ENCODE measurements around the gene MAN1A1. TPM values are rescaled to one million over a fixed set of nuclear protein-coding genes. Genes with fewer than 3 reads are reported as not detected.

Gene MAN1A1
- polyA plus RNA-seq, 4 donors: 17.7 to 129 (median 34.7) TPM

- DNase-seq: no peak
- H3K4me1 ChIP-seq (ENCODE audit: control insufficient read depth in 3 of 3, insufficient read depth in 2 of 3, low read depth in 1 of 3, low read length in 2 of 3): no peaks in the 10 kb centered on the region
- FAIRE-seq: no peak
- peaks cover 0 to 2% of the 10 kb centered on the region in 2 donors for H3K9me3 ChIP-seq (ENCODE audit: control insufficient read depth in 2 of 2, insufficient read depth in 1 of 2, low read depth in 1 of 2, low read length in 1 of 2)
- H3K27me3 ChIP-seq (ENCODE audit: control insufficient read depth in 3 of 3, insufficient read depth in 3 of 3, low read length in 3 of 3): no peaks in the 10 kb centered on the region
- 97 to 99% (median 98%) methylated on average over 3 of the region's 3 CpGs for WGBS, 3 donors
- H3K4me3 ChIP-seq (ENCODE audit: low read depth in 1 of 3, low read length in 3 of 3): no peak overlapping the region
- H3K36me3 ChIP-seq (ENCODE audit: control insufficient read depth in 3 of 3, insufficient read depth in 2 of 3, low read depth in 1 of 3, low read length in 3 of 3): no peaks in the 10 kb centered on the region
- no peak overlapping the region for H3K27ac ChIP-seq (ENCODE audit: low read depth in 1 of 3, low read length in 2 of 3)
Observed at GRCh38 chr6:119370080-119370479, 20.5 kb upstream of the MAN1A1 start.

DNA sequence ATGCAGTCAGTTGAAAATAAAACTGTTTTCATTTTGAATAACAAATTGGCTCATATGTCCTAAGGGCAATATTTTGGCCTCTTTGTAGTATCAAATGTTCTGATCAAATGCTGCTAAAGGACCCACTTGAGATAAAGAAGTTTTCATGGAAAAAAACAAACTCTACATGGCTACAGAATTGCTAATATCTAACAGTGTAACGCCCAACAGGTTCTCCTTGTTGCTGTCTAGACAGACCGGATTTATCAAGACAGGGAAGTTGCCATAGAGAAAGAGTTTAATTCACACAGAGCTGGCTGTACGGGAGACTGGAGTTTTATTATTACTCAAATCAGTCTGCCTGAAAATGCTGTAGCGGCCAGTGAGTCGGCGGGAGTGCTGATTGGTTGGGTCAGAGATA lies 19.4 kb upstream of the MAN1A1 start:
- whole genome bisulfite sequencing, 3 donors: 90 to 94% (median 93%) methylated on average over 6 of the region's 6 CpGs
- H3K9me3 ChIP-seq (ENCODE audit: control insufficient read depth in 2 of 2, insufficient read depth in 1 of 2, low read depth in 1 of 2, low read length in 1 of 2): peaks cover 0 to 5% of the 10 kb centered on the region in 2 donors
- H3K27ac ChIP-seq (ENCODE audit: low read depth in 1 of 3, low read length in 2 of 3): no peak overlapping the region
- no peak for FAIRE-seq
- H3K4me3 ChIP-seq (ENCODE audit: low read depth in 1 of 3, low read length in 3 of 3): no peak overlapping the region
- no peaks in the 10 kb centered on the region for H3K36me3 ChIP-seq (ENCODE audit: control insufficient read depth in 3 of 3, insufficient read depth in 2 of 3, low read depth in 1 of 3, low read length in 3 of 3)
- DNase-seq: no peak
- H3K27me3 ChIP-seq (ENCODE audit: control insufficient read depth in 3 of 3, insufficient read depth in 3 of 3, low read length in 3 of 3): no peaks in the 10 kb centered on the region
- no peaks in the 10 kb centered on the region for H3K4me1 ChIP-seq (ENCODE audit: control insufficient read depth in 3 of 3, insufficient read depth in 2 of 3, low read depth in 1 of 3, low read length in 2 of 3)

DNA sequence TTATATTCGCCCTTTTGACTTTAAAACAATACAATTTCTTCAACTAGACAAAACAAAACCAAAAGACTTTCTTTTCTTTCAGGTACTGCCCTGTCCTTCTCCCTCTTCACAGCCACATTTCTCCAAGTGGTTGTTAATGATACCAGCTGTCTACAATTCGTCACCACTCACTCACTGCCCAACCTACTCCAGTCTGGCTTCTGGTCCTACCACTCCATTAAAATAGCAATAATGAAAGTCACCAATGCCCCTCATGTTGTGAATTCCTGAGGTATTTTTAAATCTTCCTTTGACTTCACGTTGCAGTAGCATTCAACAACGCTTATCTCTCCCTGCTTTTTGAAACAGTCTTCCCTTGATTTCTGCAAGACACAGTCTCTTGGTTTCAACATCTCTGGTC lies 11.6 kb upstream of the MAN1A1 start:
- no peak for FAIRE-seq
- 93 to 94% (median 94%) methylated on average over 4 of the region's 4 CpGs for WGBS, 3 donors
- H3K4me3 ChIP-seq (ENCODE audit: low read depth in 1 of 3, low read length in 3 of 3): no peak overlapping the region

GRCh38 chr6:119360262-119360915 lies 10.8 kb upstream of the MAN1A1 start:
- Histone ChIP-seq H3K27ac (ENCODE audit: low read depth in 1 of 3, low read length in 2 of 3) (no peak overlapping the region), H3K4me3 (ENCODE audit: low read depth in 1 of 3, low read length in 3 of 3) (no peak overlapping the region), H3K4me1 (ENCODE audit: control insufficient read depth in 3 of 3, insufficient read depth in 2 of 3, low read depth in 1 of 3, low read length in 2 of 3) (no peaks in the 10 kb centered on the region), H3K36me3 (ENCODE audit: control insufficient read depth in 3 of 3, insufficient read depth in 2 of 3, low read depth in 1 of 3, low read length in 3 of 3) (no peaks in the 10 kb centered on the region), H3K27me3 (ENCODE audit: control insufficient read depth in 3 of 3, insufficient read depth in 3 of 3, low read length in 3 of 3) (no peaks in the 10 kb centered on the region), H3K9me3 (ENCODE audit: control insufficient read depth in 2 of 2, insufficient read depth in 1 of 2, low read depth in 1 of 2, low read length in 1 of 2) (peaks cover 0 to 5% of the 10 kb centered on the region in 2 donors)
- FAIRE-seq (no peak), DNase-seq (no peak)
- 72 to 83% (median 75%) methylated on average over 4 of the region's 4 CpGs for WGBS, 3 donors

More for the DNA sequence above, 11.6 kb upstream of the MAN1A1 start:
- H3K4me1 ChIP-seq (ENCODE audit: control insufficient read depth in 3 of 3, insufficient read depth in 2 of 3, low read depth in 1 of 3, low read length in 2 of 3): no peaks in the 10 kb centered on the region
- DNase-seq: no peak
- H3K27ac ChIP-seq (ENCODE audit: low read depth in 1 of 3, low read length in 2 of 3): no peak overlapping the region
- no peaks in the 10 kb centered on the region for H3K27me3 ChIP-seq (ENCODE audit: control insufficient read depth in 3 of 3, insufficient read depth in 3 of 3, low read length in 3 of 3)
- H3K9me3 ChIP-seq (ENCODE audit: control insufficient read depth in 2 of 2, insufficient read depth in 1 of 2, low read depth in 1 of 2, low read length in 1 of 2): peaks cover 0 to 5% of the 10 kb centered on the region in 2 donors
- no peaks in the 10 kb centered on the region for H3K36me3 ChIP-seq (ENCODE audit: control insufficient read depth in 3 of 3, insufficient read depth in 2 of 3, low read depth in 1 of 3, low read length in 3 of 3)

DNA sequence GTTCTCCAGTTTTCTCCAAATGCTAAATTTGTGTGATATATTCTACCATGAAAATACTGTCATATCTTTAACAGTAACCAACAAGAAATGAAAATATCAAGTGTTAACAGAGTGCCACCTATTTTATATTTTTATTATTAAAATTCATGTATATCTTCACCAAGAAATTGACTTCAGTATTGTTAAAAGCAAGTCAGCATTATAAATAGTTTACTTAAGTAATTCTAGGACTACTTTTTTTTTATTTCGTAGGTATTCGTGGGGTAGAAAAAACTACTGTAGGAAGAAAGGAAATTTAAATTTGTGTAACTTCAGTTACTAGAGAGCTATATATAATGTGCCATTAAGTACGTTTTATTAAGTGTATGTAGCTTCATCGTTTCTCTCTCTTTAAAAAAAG lies 6.3 kb upstream of the MAN1A1 start:
- 86 to 96% (median 95%) methylated on average over 4 of the region's 4 CpGs for WGBS, 3 donors
- Histone ChIP-seq H3K27ac (ENCODE audit: low read depth in 1 of 3, low read length in 2 of 3) (no peak overlapping the region), H3K27me3 (ENCODE audit: control insufficient read depth in 3 of 3, insufficient read depth in 3 of 3, low read length in 3 of 3) (no peaks in the 10 kb centered on the region), H3K4me1 (ENCODE audit: control insufficient read depth in 3 of 3, insufficient read depth in 2 of 3, low read depth in 1 of 3, low read length in 2 of 3) (peaks cover 0 to 4% (median 0%) of the 10 kb centered on the region in 3 donors), H3K4me3 (ENCODE audit: low read depth in 1 of 3, low read length in 3 of 3) (no peak overlapping the region), H3K36me3 (ENCODE audit: control insufficient read depth in 3 of 3, insufficient read depth in 2 of 3, low read depth in 1 of 3, low read length in 3 of 3) (no peaks in the 10 kb centered on the region), H3K9me3 (ENCODE audit: control insufficient read depth in 2 of 2, insufficient read depth in 1 of 2, low read depth in 1 of 2, low read length in 1 of 2) (no peaks in the 10 kb centered on the region)
- FAIRE-seq (peak; percentile 47), DNase-seq (no peak)

GRCh38 chr6:119355157-119355556 lies 5.6 kb upstream of the MAN1A1 start:
- H3K27me3 ChIP-seq (ENCODE audit: control insufficient read depth in 3 of 3, insufficient read depth in 3 of 3, low read length in 3 of 3): no peaks in the 10 kb centered on the region
- 74 to 87% (median 86%) methylated on average over 2 of the region's 2 CpGs for WGBS, 3 donors
- peaks cover 0 to 4% (median 0%) of the 10 kb centered on the region in 3 donors for H3K4me1 ChIP-seq (ENCODE audit: control insufficient read depth in 3 of 3, insufficient read depth in 2 of 3, low read depth in 1 of 3, low read length in 2 of 3)
- H3K36me3 ChIP-seq (ENCODE audit: control insufficient read depth in 3 of 3, insufficient read depth in 2 of 3, low read depth in 1 of 3, low read length in 3 of 3): no peaks in the 10 kb centered on the region
- no peaks in the 10 kb centered on the region for H3K9me3 ChIP-seq (ENCODE audit: control insufficient read depth in 2 of 2, insufficient read depth in 1 of 2, low read depth in 1 of 2, low read length in 1 of 2)
- no peak overlapping the region for H3K4me3 ChIP-seq (ENCODE audit: low read depth in 1 of 3, low read length in 3 of 3)
- FAIRE-seq (no peak), DNase-seq (no peak)
- no peak overlapping the region for H3K27ac ChIP-seq (ENCODE audit: low read depth in 1 of 3, low read length in 2 of 3)

DNA sequence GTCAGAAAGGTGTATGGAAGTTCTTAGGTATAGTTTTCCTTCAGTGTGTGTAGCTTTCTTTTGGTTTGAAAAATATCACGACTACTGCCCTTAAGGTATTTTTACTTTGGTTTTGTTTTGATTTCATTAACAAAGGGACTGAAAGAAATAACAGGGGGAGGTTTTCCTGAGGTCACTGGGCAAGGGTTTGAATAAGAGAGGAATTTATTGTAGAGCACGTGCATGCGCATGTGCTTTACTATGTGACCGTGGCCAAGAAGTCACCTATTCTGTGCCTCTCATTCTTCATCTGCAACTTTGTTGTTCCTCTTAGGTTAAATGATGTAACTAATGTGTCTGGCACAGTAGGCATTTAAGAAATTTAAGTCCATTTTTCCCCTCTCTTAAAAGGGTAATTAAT lies 4.1 kb upstream of the MAN1A1 start:
- FAIRE-seq: no peak
- no peaks in the 10 kb centered on the region for H3K27me3 ChIP-seq (ENCODE audit: control insufficient read depth in 3 of 3, insufficient read depth in 3 of 3, low read length in 3 of 3)
- H3K4me1 ChIP-seq (ENCODE audit: control insufficient read depth in 3 of 3, insufficient read depth in 2 of 3, low read depth in 1 of 3, low read length in 2 of 3): peaks cover 0 to 4% (median 0%) of the 10 kb centered on the region in 3 donors
- no peak for DNase-seq
- no peak overlapping the region for H3K27ac ChIP-seq (ENCODE audit: low read depth in 1 of 3, low read length in 2 of 3)
- no peaks in the 10 kb centered on the region for H3K36me3 ChIP-seq (ENCODE audit: control insufficient read depth in 3 of 3, insufficient read depth in 2 of 3, low read depth in 1 of 3, low read length in 3 of 3)
- H3K9me3 ChIP-seq (ENCODE audit: control insufficient read depth in 2 of 2, insufficient read depth in 1 of 2, low read depth in 1 of 2, low read length in 1 of 2): no peaks in the 10 kb centered on the region
- 83 to 96% (median 91%) methylated on average over 4 of the region's 4 CpGs for WGBS, 3 donors
- no peak overlapping the region for H3K4me3 ChIP-seq (ENCODE audit: low read depth in 1 of 3, low read length in 3 of 3)

DNA sequence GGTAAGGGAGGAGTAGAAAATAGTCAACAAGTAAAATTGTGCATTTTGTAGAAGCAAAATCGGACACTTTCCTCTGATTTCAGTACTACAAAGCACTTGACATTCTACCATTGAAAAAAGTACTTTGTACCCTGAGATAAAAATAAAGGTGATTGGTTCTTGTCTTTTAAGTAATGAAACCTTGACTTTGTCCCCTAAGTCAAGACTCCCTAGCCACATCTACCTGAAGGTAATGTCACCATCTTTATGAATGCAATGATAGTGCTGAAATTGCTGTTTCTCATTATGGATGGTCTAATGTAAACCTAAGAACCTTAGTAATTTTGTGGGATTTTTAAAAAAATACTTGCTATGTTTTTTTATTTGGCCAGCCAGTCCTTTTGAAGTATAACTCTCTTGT lies 2.4 kb upstream of the MAN1A1 start:
- WGBS, 3 donors: 44 to 74% (median 59%) methylated on average over 1 of the region's 1 CpG
- H3K4me3 ChIP-seq (ENCODE audit: low read depth in 1 of 3, low read length in 3 of 3): no peak overlapping the region
- no peaks in the 10 kb centered on the region for H3K9me3 ChIP-seq (ENCODE audit: control insufficient read depth in 2 of 2, insufficient read depth in 1 of 2, low read depth in 1 of 2, low read length in 1 of 2)
- FAIRE-seq (no peak), DNase-seq (peak; percentile 29 to 44)
- no peaks in the 10 kb centered on the region for H3K27me3 ChIP-seq (ENCODE audit: control insufficient read depth in 3 of 3, insufficient read depth in 3 of 3, low read length in 3 of 3)
- peaks cover 0 to 4% (median 0%) of the 10 kb centered on the region in 3 donors for H3K4me1 ChIP-seq (ENCODE audit: control insufficient read depth in 3 of 3, insufficient read depth in 2 of 3, low read depth in 1 of 3, low read length in 2 of 3)
- H3K36me3 ChIP-seq (ENCODE audit: control insufficient read depth in 3 of 3, insufficient read depth in 2 of 3, low read depth in 1 of 3, low read length in 3 of 3): no peaks in the 10 kb centered on the region
- H3K27ac ChIP-seq (ENCODE audit: low read depth in 1 of 3, low read length in 2 of 3): no peak overlapping the region

DNA sequence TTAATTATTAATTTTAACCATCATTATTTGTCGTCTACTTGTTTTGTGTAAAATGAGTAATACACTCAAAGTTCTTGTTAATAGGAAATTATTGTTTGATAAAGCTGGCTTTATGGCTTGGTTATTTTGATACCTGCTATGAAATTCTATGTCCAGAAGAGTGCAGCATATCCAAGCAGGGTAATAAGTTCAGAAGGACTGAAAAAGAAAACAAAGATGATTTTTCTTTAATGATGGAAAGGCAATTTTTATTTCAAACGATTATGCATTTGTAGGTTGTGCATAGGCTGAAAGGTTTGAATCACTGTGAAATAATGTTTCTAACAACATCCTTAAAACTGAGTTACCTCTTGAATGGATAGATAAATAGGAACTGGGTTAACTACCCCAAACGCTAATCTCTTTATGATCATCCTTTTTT lies 1.4 kb upstream of the MAN1A1 start:
- Histone ChIP-seq H3K36me3 (ENCODE audit: control insufficient read depth in 3 of 3, insufficient read depth in 2 of 3, low read depth in 1 of 3, low read length in 3 of 3) (no peaks in the 10 kb centered on the region), H3K27me3 (ENCODE audit: control insufficient read depth in 3 of 3, insufficient read depth in 3 of 3, low read length in 3 of 3) (no peaks in the 10 kb centered on the region), H3K4me3 (ENCODE audit: low read depth in 1 of 3, low read length in 3 of 3) (peak overlapping the region in 1 of 3 donors; percentile 87), H3K4me1 (ENCODE audit: control insufficient read depth in 3 of 3, insufficient read depth in 2 of 3, low read depth in 1 of 3, low read length in 2 of 3) (peaks cover 0 to 8% (median 2%) of the 10 kb centered on the region in 3 donors), H3K9me3 (ENCODE audit: control insufficient read depth in 2 of 2, insufficient read depth in 1 of 2, low read depth in 1 of 2, low read length in 1 of 2) (no peaks in the 10 kb centered on the region), H3K27ac (ENCODE audit: low read depth in 1 of 3, low read length in 2 of 3) (peak overlapping the region in 2 of 3 donors; percentile 83 to 91)
- FAIRE-seq (peak; percentile 67), DNase-seq (peak; percentile 46 to 62)
- WGBS, 3 donors: 12 to 31% (median 12%) methylated on average over 3 of the region's 3 CpGs
